Thymus (tissue), 11 donors: ENCODE data around the gene CALML6. TPM values are rescaled to one million over a fixed set of nuclear protein-coding genes. Genes with fewer than 3 reads are reported as not detected.
"Not testable (repeated sequence)": the region's sequence is repeated elsewhere in the genome, so short reads cannot be mapped to it uniquely, and the experiment has no call there.

Experiments used
- DNase-seq, 9 donors: peaks; one replicate each; pipeline ENCODE4 v3.0.0-alpha.2; 2013; ENCODE audit warnings: low spot score in 9 of 9, low read depth in 6 of 9, missing footprints in 1 of 9
- H3K27ac ChIP-seq, 2 donors: one replicate each; pipeline ENCODE4 v1.5.1; 2013; ENCODE audit warnings: control low read depth in 1 of 2, low read depth in 1 of 2, low read length in 1 of 2, mild to moderate bottlenecking in 1 of 2, moderate library complexity in 1 of 2
- H3K27me3 ChIP-seq, 2 donors: one replicate each; pipeline ENCODE4 v1.5.1; 2013; ENCODE audit warnings: low read length in 1 of 2; ENCODE audit not compliant: control insufficient read depth in 2 of 2, insufficient read depth in 1 of 2
- H3K36me3 ChIP-seq, 2 donors: one replicate each; pipeline ENCODE4 v1.5.1; 2013; ENCODE audit warnings: low read length in 1 of 2, mild to moderate bottlenecking in 1 of 2, moderate library complexity in 1 of 2; ENCODE audit not compliant: control insufficient read depth in 2 of 2, insufficient read depth in 2 of 2
- H3K4me1 ChIP-seq, 2 donors: one replicate each; pipeline ENCODE4 v1.5.1; 2013; ENCODE audit warnings: low read length in 2 of 2; ENCODE audit not compliant: control insufficient read depth in 2 of 2, insufficient read depth in 2 of 2
- H3K4me3 ChIP-seq, 2 donors: one replicate each; pipeline ENCODE4 v1.5.1; 2013; ENCODE audit warnings: low read length in 2 of 2, control low read depth in 1 of 2, mild to moderate bottlenecking in 1 of 2
- H3K9me3 ChIP-seq, 2 donors: one replicate each; pipeline ENCODE4 v1.5.1; 2013; ENCODE audit warnings: low read length in 1 of 2, mild to moderate bottlenecking in 1 of 2; ENCODE audit not compliant: control insufficient read depth in 2 of 2, insufficient read depth in 1 of 2
- WGBS: extraction: QIAGEN DNeasy Blood & Tissue Kit; methylation state at CpG from one replicate; pipeline ENCODE4 v1.1.7; 2013; 5-methylcytosine and 5-hydroxymethylcytosine counted together
- polyA plus RNA-seq: library from polyadenylated mRNA; stranded (reverse); fragments of 200-250 nt; gene quantifications from one replicate; pipeline ENCODE4 v1.2.3, GENCODE V29; 2013
- total RNA-seq: library from RNA; stranded (reverse); fragments of 120-200 nt; gene quantifications from one replicate; pipeline ENCODE4 v1.2.4, GENCODE V29; 2013
- donor health status: healthy.

Gene CALML6
- total and polyA plus RNA-seq, 2 donors: 0.47 to 7.1 TPM

DNA sequence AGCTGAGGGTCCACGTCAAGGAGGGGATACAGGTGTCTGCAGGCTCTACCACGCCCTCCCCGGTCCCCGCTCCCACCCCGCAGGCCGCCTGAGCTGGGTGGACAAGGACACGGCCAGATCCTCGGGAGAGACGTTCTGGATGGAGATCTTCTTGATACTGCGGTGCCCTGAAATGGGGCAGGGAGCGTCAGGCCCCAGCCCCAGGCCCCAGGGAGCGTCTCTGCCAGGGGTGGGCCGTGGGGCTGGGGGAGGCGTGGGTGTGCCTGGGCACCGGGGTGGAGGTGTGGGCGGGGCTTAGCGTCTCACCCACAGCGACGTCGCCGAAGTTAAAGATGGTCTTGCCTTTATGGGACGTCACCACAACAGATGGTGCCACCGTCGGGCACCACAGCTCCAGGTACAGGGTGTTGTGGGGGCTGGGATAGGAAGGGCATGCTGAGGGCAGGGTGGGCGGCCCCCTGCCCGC is 11.3 kb downstream of the CALML6 start:
- Histone ChIP-seq H3K36me3 (no peaks in the 10 kb centered on the region), H3K9me3 (peaks cover 0 to 17% of the 10 kb centered on the region in 2 donors), H3K4me3 (no peak overlapping the region), H3K4me1 (no peaks in the 10 kb centered on the region), H3K27ac (no peak overlapping the region), H3K27me3 (no peaks in the 10 kb centered on the region)
- 89% methylated on average over 26 of the region's 26 CpGs for WGBS
- no peak for DNase-seq

DNA sequence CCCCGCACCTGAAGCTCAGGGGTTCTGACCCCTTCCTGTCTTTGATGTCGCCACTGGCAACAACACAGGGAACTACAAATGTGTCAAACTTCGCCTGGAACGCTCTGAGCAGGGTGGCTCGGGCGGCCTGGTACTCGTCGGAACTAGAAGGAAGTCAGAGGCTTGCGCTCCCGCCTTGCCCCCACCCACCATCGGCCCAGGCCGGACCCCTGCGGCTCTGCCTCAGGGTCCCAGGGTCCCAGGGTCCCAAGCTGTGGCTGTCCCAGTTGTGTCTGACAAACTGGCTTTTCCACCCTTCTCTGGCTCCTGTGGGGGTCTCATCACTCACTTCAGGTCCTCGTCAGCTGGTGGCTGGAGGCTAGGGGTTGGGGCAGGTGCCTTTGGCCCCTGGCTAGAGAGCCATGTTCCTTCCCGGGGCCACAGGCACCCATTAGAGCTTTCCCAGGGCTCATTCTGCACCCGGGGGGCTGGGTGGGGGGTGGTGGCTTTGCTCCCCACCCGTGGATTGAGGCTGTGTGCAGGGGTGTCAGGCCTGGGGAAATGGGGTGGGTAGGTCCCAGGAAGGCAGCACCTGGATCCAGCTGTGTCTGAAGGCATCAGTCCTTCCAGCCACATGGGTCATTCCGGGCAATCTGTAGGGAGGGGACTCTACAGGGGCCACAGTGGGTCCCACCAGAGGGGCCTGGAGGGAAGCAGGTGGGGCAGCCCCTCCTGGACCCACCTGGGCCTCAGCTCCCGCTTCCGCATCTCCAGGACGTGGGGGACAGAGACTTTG is 12.0 kb downstream of the CALML6 start:
- 88% methylated on average over 21 of the region's 21 CpGs for WGBS
- peaks cover 0 to 17% of the 10 kb centered on the region in 2 donors for H3K9me3 ChIP-seq
- DNase-seq: no peak
- H3K4me3 ChIP-seq: no peak overlapping the region
- no peaks in the 10 kb centered on the region for H3K27me3 ChIP-seq
- H3K27ac ChIP-seq: no peak overlapping the region
- H3K36me3 ChIP-seq: no peaks in the 10 kb centered on the region
- H3K4me1 ChIP-seq: no peaks in the 10 kb centered on the region

DNA sequence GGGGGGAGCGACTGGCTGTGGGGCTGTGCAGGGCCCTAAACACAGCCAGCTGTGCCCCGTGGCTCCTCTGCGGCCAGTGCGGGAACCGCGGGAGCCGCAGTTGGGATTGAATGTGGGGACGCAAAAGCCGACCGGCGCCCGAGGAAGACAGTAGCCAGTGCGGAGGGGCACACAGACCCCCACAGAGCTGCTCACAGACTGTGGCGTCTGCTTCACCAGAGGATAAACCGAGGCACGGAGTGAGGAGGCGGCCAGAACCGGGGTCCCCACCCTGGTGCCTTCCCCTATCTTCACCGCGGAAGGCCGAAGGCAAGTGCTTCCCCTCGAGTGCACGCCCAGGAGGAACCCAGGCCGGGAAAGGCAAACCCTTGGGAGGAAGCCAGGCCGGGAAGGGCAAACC is 12.7 kb downstream of the CALML6 start:
- H3K4me3 ChIP-seq: no peak overlapping the region
- WGBS: 93% methylated on average over 25 of the region's 25 CpGs
- H3K9me3 ChIP-seq: peaks cover 0 to 17% of the 10 kb centered on the region in 2 donors
- DNase-seq: no peak
- H3K4me1 ChIP-seq: no peaks in the 10 kb centered on the region
- H3K27me3 ChIP-seq: no peaks in the 10 kb centered on the region
- H3K36me3 ChIP-seq: no peaks in the 10 kb centered on the region
- H3K27ac ChIP-seq: no peak overlapping the region

DNA sequence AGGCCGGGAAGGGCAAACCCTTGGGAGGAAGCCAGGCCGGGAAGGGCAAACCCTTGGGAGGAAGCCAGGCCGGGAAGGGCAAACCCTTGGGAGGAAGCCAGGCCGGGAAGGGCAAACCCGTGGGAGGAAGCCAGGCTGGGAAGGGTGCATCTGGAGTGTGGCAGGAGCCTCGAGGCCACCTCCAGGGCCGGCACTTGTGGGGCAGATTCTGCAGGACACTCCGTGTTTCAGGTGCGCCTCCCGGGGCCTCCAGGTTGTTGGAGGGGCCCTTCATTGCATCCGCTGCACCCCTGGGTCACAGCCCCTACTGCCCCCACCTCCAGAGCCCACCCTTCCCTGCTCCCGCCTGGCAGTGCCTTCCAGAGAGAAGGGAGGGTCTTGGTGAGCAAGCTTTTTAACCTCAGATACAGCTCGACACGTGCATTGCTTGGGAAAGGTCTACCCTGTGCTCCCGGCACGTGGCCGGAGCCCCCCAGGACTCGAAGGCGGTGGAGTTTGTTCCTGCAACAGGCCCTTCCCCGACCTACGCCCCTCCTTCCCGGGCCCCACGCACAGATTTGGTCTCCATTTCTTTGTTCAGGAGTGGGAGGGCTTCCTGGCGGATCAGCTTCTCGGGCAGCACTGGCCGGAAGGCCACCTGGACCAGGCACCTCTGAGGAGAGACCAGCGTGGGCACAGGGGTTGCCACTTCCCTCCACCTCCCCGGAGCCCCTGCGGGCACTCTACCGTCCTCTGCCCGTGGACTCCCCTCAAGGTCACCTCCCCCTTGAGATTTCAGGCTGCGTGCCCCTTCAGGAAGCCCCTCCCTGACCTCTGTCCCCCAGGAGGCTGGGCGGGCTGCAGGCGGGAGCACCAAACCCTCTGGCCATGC is 13.4 kb downstream of the CALML6 start:
- no peak for DNase-seq
- Histone ChIP-seq H3K36me3 (no peaks in the 10 kb centered on the region), H3K27me3 (no peaks in the 10 kb centered on the region), H3K4me3 (no peak overlapping the region), H3K4me1 (no peaks in the 10 kb centered on the region), H3K27ac (no peak overlapping the region), H3K9me3 (peaks cover 0 to 17% of the 10 kb centered on the region in 2 donors)
- 87% methylated on average over 32 of the region's 34 CpGs for WGBS

DNA sequence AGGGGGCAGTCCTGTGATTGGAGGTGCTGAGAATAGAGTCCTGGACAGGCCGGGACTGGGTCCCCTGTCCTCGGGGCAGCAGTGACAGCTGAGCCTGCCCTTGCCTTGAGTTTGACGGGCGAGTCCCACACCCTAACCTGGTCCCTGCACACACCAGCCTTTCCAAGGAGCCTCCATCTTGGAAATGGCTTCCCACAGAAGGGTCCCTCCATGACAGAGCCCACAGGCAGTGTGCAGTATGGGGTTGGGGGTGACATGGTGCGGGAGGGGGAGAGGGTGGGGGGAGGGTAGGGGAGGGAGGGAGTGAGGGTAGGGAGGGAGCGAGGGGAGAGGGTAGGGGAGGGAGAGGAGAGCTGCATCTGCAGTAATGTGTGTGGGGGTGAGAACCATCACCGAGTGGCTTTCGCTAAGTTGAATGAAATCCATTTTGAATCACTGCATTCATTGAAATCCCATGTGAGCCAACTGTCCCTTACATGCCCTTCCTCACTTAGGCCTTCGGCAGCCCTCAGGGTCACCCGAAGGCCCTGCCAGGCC is 14.1 kb downstream of the CALML6 start:
- peaks cover 0 to 21% of the 10 kb centered on the region in 2 donors for H3K9me3 ChIP-seq
- 91% methylated on average over 10 of the region's 10 CpGs for WGBS
- H3K4me3 ChIP-seq: no peak overlapping the region
- no peak overlapping the region for H3K27ac ChIP-seq
- H3K4me1 ChIP-seq: no peaks in the 10 kb centered on the region
- no peaks in the 10 kb centered on the region for H3K36me3 ChIP-seq
- DNase-seq: no peak
- H3K27me3 ChIP-seq: no peaks in the 10 kb centered on the region

DNA sequence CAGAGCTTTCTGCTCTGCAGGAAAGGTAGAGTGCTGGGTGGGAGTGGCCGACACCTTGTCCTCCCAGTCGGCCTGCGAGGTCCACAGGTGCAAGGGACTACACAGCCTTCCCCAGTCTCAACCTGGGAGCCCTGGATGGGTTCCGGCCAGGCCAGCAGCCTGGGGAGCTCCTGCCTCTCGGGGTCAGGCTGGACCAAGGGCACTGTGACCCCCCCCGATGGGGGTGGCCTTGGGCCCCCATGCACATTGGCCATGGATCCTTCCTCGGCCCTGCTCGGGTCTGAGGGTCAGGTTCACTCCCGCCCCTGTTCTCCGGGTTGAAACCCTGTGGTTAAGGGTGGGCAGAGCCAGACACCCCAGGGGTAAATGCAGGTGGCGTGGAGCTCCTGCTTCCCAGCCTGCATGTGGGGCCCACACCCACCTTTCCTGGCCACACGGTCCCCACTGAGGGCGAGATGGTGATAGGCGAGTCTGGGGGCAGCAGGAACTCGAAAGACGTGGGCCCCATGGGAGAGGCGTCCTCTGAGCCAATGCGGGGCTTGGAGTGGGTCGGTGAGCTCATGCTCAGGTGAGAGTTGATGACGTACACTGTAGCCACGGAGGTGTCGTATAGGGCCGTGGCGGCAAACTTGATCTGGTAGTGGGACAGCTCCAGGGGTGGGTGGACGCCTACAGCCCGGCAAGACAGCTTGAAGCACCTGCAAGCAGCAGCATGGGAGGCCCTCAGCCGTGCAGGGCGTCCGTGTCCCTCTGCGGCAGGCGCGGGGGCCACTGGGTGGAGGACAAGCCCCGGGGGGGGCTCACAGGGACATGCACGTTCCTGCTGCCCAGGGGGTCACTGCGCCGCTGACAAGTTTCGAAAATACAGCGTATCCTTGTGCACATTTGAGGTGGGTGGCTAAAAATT is 14.8 kb downstream of the CALML6 start:
- no peak for DNase-seq
- 93% methylated on average over 38 of the region's 38 CpGs for WGBS
- no peak overlapping the region for H3K27ac ChIP-seq
- H3K9me3 ChIP-seq: peaks cover 0 to 21% of the 10 kb centered on the region in 2 donors
- H3K4me3 ChIP-seq: no peak overlapping the region
- H3K4me1 ChIP-seq: no peaks in the 10 kb centered on the region
- H3K36me3 ChIP-seq: no peaks in the 10 kb centered on the region
- H3K27me3 ChIP-seq: no peaks in the 10 kb centered on the region

DNA sequence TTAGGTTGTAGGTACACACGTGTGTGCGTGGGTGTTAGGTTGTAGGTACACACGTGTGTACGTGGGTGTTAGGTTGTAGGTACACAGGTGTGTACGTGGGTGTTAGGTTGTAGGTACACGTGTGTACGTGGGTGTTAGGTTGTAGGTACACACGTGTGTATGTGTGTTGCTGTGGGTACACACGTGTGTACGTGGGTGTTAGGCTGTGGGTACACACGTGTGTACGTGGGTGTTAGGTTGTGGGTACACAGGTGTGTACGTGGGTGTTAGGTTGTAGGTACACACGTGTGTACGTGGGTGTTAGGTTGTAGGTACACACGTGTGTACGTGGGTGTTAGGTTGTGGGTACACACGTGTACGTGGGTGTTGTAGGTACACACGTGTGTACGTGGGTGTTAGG is 19.8 kb downstream of the CALML6 start:
- not testable (repeated sequence) for H3K4me1 ChIP-seq, H3K4me3 ChIP-seq, H3K36me3 ChIP-seq, DNase-seq, H3K27me3 ChIP-seq, H3K27ac ChIP-seq, H3K9me3 ChIP-seq
- WGBS: 88% methylated on average over 21 of the region's 21 CpGs

DNA sequence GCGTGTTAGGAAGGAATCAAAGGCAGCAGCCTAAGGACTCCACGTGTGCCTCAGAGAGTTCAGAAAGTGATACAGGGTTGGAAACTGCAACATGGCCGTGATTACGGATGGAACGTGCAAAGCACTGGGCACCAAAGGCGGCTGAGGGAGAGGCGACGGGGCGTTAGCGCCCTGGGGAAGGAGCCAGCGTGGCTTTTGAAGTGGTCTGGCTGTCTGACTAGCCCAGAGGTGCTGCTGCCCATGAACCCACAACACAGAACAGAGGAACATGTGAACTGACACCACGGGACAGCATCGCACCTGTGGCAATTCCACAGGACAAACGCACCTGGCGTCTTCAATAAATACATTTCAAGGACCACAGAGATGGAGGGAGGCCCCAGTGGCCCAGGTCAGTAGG is 22.0 kb downstream of the CALML6 start:
- Histone ChIP-seq H3K9me3 (peaks cover 0 to 3% of the 10 kb centered on the region in 2 donors), H3K4me3 (no peak overlapping the region), H3K36me3 (no peaks in the 10 kb centered on the region), H3K27ac (no peak overlapping the region), H3K4me1 (no peaks in the 10 kb centered on the region), H3K27me3 (no peaks in the 10 kb centered on the region)
- DNase-seq: no peak
- WGBS: 71% methylated on average over 15 of the region's 15 CpGs
